ENCODE data around the gene ITK. TPM values are rescaled to one million over a fixed set of nuclear protein-coding genes. Genes with fewer than 3 reads are reported as not detected.
"Not testable (repeated sequence)": the region's sequence is repeated elsewhere in the genome, so short reads cannot be mapped to it uniquely, and the experiment has no call there.

The ITK gene
- total and polyA plus RNA-seq, 12 donors, result 0.22 to 2.7 (median 0.92) TPM; not detected in 1

DNA sequence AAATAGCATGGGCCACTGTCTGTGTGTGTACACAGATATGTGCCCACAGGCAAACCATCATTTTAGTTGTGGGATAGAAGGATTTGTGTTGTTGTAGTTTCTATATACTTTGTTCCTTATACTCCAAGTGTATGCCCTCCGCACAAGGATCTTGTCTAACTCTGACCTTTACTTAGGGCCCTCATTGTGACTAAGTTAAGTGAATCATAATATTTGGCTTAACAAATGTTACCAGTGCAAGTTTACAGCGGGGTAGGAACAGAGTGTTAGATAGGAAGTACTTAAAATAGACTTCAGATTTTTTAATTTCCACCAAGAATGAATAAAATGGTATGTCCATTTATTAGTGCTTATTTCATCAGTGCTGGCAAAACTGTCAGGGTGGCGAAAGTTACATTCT, 55.8 kb downstream of the ITK start:
- Histone ChIP-seq H3K36me3 (replicated peaks in 1 of 2) (no peaks in the 10 kb centered on the region), H3K27ac (no peak overlapping the region), H3K4me3 (no peak overlapping the region), H3K4me1 (replicated peaks in 1 of 2) (peaks cover 0 to 7% of the 10 kb centered on the region in 2 donors), H3K27me3 (no peaks in the 10 kb centered on the region), H3K9me3 (replicated peaks in 1 of 3) (no peaks in the 10 kb centered on the region)
- intact Hi-C loops (cut with DNase I), result no loop called here
- WGBS, 4 donors, result 58 to 72% (median 64%) methylated on average over 3 of the region's 3 CpGs
- DNase-seq, result no peak
- TF ChIP-seq POLR2A (IDR thresholded peaks at IDR 0.05), result no peak
- TF ChIP-seq, protein P1, sequence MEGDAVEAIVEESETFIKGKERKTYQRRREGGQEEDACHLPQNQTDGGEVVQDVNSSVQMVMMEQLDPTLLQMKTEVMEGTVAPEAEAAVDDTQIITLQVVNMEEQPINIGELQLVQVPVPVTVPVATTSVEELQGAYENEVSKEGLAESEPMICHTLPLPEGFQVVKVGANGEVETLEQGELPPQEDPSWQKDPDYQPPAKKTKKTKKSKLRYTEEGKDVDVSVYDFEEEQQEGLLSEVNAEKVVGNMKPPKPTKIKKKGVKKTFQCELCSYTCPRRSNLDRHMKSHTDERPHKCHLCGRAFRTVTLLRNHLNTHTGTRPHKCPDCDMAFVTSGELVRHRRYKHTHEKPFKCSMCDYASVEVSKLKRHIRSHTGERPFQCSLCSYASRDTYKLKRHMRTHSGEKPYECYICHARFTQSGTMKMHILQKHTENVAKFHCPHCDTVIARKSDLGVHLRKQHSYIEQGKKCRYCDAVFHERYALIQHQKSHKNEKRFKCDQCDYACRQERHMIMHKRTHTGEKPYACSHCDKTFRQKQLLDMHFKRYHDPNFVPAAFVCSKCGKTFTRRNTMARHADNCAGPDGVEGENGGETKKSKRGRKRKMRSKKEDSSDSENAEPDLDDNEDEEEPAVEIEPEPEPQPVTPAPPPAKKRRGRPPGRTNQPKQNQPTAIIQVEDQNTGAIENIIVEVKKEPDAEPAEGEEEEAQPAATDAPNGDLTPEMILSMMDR (IDR thresholded peaks at IDR 0.05), result no peak

DNA sequence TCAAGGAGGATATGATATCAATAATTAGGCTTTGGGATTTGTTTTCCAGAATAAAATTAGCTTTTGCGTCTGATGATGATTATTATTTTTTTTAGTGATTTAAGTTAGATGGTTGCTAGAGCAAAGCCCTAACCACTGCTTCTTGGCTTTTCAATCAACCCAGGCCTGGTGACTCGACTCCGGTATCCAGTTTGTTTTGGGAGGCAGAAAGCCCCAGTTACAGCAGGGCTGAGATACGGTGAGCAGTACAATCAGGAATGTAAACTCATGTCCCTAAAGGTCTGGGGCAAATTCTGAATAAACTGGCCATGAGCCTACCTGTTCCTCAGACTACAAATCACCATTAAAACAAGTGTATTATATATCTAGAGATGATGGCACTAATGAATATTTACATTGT, 60.8 kb downstream of the ITK start:
- WGBS, 4 donors, result 81 to 92% (median 87%) methylated on average over 4 of the region's 4 CpGs
- H3K27ac ChIP-seq, result no peak overlapping the region
- TF ChIP-seq, protein P1 (IDR thresholded peaks at IDR 0.05), result no peak
- TF ChIP-seq POLR2A (IDR thresholded peaks at IDR 0.05), result no peak
- no peak for DNase-seq
- intact Hi-C loops (cut with DNase I), result no loop called here
- H3K9me3 ChIP-seq (replicated peaks in 1 of 3), result no peaks in the 10 kb centered on the region
- H3K36me3 ChIP-seq (replicated peaks in 1 of 2), result no peaks in the 10 kb centered on the region
- H3K27me3 ChIP-seq, result no peaks in the 10 kb centered on the region
- peaks cover 0 to 3% of the 10 kb centered on the region in 2 donors for H3K4me1 ChIP-seq (replicated peaks in 1 of 2)
- no peak overlapping the region for H3K4me3 ChIP-seq

DNA sequence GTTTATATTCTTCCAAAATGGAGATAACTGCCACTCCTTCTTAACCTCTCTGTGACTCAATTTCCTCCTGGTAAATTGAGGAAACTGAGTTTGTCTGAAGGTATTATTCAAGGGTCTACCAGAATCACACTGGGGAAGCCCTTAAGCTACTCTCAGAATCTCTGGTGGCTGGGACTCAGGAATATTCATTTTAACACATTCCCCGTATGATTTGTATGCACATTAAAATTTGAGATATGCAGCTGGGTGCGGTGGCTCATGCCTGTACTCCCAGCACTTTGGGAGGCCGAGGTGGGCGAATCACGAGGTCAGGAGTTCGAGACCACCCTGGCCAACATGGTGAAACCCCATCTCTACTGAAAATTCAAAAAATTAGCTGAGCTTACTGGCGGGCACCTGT, 64.1 kb downstream of the ITK start:
- intact Hi-C loops (cut with DNase I); H3K27ac ChIP-seq; DNase-seq; H3K36me3 ChIP-seq (replicated peaks in 1 of 2); H3K4me3 ChIP-seq; H3K27me3 ChIP-seq; H3K9me3 ChIP-seq (replicated peaks in 1 of 3); H3K4me1 ChIP-seq (replicated peaks in 1 of 2): not testable (repeated sequence)
- WGBS, 4 donors, result 63 to 80% (median 76%) methylated on average over 7 of the region's 7 CpGs

DNA sequence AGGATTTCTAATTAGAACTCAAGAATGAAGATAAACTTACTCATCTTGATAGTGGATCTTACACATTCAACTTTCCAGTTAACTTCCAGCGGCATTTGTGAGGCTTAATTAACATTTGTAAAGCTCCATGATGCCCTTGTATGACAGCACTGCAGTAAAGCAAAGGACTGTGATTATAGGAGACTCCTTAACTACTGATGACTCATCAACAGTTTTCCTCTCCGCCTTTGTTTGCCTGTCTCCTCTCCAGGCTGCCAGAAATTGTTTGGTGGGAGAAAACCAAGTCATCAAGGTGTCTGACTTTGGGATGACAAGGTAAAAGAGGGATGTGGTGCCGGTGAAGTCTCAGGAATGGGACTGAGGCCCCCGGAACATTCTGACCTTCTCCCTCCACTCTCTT, 64.8 kb downstream of the ITK start:
- TF ChIP-seq, protein P1 (IDR thresholded peaks at IDR 0.05), result no peak
- TF ChIP-seq POLR2A (IDR thresholded peaks at IDR 0.05), result no peak
- H3K4me3 ChIP-seq, result no peak overlapping the region
- intact Hi-C loops (cut with DNase I), result no loop called here
- 73 to 92% (median 78%) methylated on average over 4 of the region's 4 CpGs for WGBS, 4 donors
- H3K4me1 ChIP-seq (replicated peaks in 1 of 2), result no peaks in the 10 kb centered on the region
- H3K9me3 ChIP-seq (replicated peaks in 1 of 3), result no peaks in the 10 kb centered on the region
- H3K27ac ChIP-seq, result no peak overlapping the region
- no peak for DNase-seq
- no peaks in the 10 kb centered on the region for H3K36me3 ChIP-seq (replicated peaks in 1 of 2)
- no peaks in the 10 kb centered on the region for H3K27me3 ChIP-seq

DNA sequence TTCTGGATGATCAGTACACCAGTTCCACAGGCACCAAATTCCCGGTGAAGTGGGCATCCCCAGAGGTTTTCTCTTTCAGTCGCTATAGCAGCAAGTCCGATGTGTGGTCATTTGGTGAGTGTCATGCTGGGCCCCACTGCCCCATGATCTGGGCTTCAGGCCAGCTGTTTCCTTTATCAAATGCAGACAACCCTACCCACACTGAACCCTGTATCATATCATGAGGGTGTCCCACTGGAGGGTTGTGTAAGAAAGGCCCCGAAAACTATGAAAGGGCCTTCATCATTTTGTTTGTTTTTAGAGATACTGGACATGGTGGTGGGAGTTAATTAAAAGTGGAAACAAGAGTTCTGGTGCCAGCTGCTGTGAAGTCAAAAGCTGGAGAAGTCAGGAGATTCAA, 65.2 kb downstream of the ITK start:
- Histone ChIP-seq H3K27me3 (no peaks in the 10 kb centered on the region), H3K4me3 (no peak overlapping the region), H3K27ac (no peak overlapping the region), H3K4me1 (replicated peaks in 1 of 2) (no peaks in the 10 kb centered on the region), H3K9me3 (replicated peaks in 1 of 3) (no peaks in the 10 kb centered on the region), H3K36me3 (replicated peaks in 1 of 2) (no peaks in the 10 kb centered on the region)
- intact Hi-C loops (cut with DNase I), result no loop called here
- TF ChIP-seq POLR2A (IDR thresholded peaks at IDR 0.05), result no peak
- TF ChIP-seq, protein P1 (IDR thresholded peaks at IDR 0.05), result no peak
- WGBS, 4 donors, result 79 to 87% (median 85%) methylated on average over 4 of the region's 4 CpGs
- no peak for DNase-seq

Data from adrenal gland (tissue), 12 donors.